HEK293 (cell line): Measurements from ENCODE around the gene CCDC85C.

ENCODE experiments used
- CTCF ChIA-PET: fragments of 350-600 bp; formaldehyde crosslinking; extraction: SDS; loops from one replicate; lab custom pipeline; 2021; ENCODE audit warnings: antibody characterized with exemption; lab: Yijun Ruan, JAX
- POLR2A ChIA-PET: fragments of 300-600 bp; formaldehyde crosslinking; extraction: SDS; loops from one replicate; lab custom pipeline; 2020; ENCODE audit warnings: antibody characterized with exemption, inconsistent platforms; lab: Yijun Ruan, JAX
- H3K27ac ChIP-seq: fragments of 200-500 bp; sonication (Bioruptor generic); 2 replicates; pipeline ENCODE4 v1.5.1; 2014; ENCODE audit warnings: low read depth, low read length, control low read depth, inconsistent platforms; ENCODE audit errors: extremely low read depth
- H3K36me3 ChIP-seq, 2 experiments: fragments of 200-500 bp in 1 of 2; sonication (Bioruptor generic) in 1 of 2; 1 replicate in 1 of 2; 2 replicates in 1 of 2; pipeline ENCODE4 v1.5.1; 2014 to 2017; ENCODE audit warnings: inconsistent platforms in 2 of 2, low read length in 2 of 2; ENCODE audit not compliant: control insufficient read depth in 2 of 2, insufficient read depth in 1 of 2
- H3K4me1 ChIP-seq: fragments of 200-500 bp; sonication (Bioruptor generic); 2 replicates; pipeline ENCODE4 v1.5.1; 2014; ENCODE audit warnings: mild to moderate bottlenecking, low read length, inconsistent platforms; ENCODE audit not compliant: control insufficient read depth, insufficient read depth
- H3K4me3 ChIP-seq: 2 replicates; pipeline ENCODE4 v1.5.1; 2011; ENCODE audit warnings: low read depth, mild to moderate bottlenecking, control low read depth, low read length, moderate library complexity
- H3K9me3 ChIP-seq: fragments of 200-500 bp; sonication (Bioruptor generic); 2 replicates; pipeline ENCODE4 v1.5.1; 2014; ENCODE audit warnings: low read depth, low read length, inconsistent platforms; ENCODE audit not compliant: control insufficient read depth, insufficient read depth
- AEBP2 ChIP-seq: fragments of 450-650 bp; formaldehyde crosslinking; IDR thresholded peaks from 2 replicates; pipeline ENCODE4 v1.5.1; 2016; ENCODE audit warnings: missing biosample characterization, missing genetic modification characterization, borderline replicate concordance
- CTCF ChIP-seq: fragments of 450-650 bp; formaldehyde crosslinking; IDR thresholded peaks from 2 replicates; pipeline ENCODE4 v1.5.1; 2016; ENCODE audit warnings: missing biosample characterization, missing genetic modification characterization
- GLIS2 ChIP-seq: fragments of 450-650 bp; formaldehyde crosslinking; IDR thresholded peaks from 2 replicates; pipeline ENCODE4 v1.5.1; 2016; ENCODE audit warnings: missing biosample characterization, missing genetic modification characterization
- IKZF3 ChIP-seq: fragments of 450-650 bp; IDR thresholded peaks from 2 replicates; pipeline ENCODE4 v1.5.0; 2018; ENCODE audit warnings: missing biosample characterization, mild to moderate bottlenecking, missing genetic modification characterization, moderate library complexity
- KLF7 ChIP-seq: fragments of 450-650 bp; formaldehyde crosslinking; IDR thresholded peaks from 2 replicates; pipeline ENCODE4 v1.5.1; 2016; ENCODE audit warnings: missing biosample characterization, missing genetic modification characterization, borderline replicate concordance
- MYNN ChIP-seq: fragments of 450-650 bp; formaldehyde crosslinking; IDR thresholded peaks from 2 replicates; pipeline ENCODE4 v1.5.1; 2016; ENCODE audit warnings: missing biosample characterization, missing genetic modification characterization, borderline replicate concordance
- PBX3 ChIP-seq: sonication (generic); formaldehyde crosslinking; IDR thresholded peaks from 2 replicates; pipeline ENCODE4 v1.8.1; 2022; ENCODE audit warnings: mild to moderate bottlenecking, moderate library complexity, missing genetic modification reagents
- SCRT2 ChIP-seq: fragments of 450-650 bp; formaldehyde crosslinking; IDR thresholded peaks from 2 replicates; pipeline ENCODE4 v1.5.1; 2016; ENCODE audit warnings: missing biosample characterization, missing genetic modification characterization
- ZBTB17 ChIP-seq: fragments of 450-650 bp; formaldehyde crosslinking; IDR thresholded peaks from 2 replicates; pipeline ENCODE4 v1.5.1; 2016; ENCODE audit warnings: missing biosample characterization, missing genetic modification characterization
- ZNF138 ChIP-seq: fragments of 450-650 bp; formaldehyde crosslinking; IDR thresholded peaks from 2 replicates; pipeline ENCODE4 v1.5.1; 2016; ENCODE audit warnings: missing biosample characterization, missing genetic modification characterization, borderline replicate concordance
- ZNF169 ChIP-seq: fragments of 450-650 bp; formaldehyde crosslinking; IDR thresholded peaks from 2 replicates; pipeline ENCODE4 v1.5.1; 2016; ENCODE audit warnings: missing biosample characterization, missing genetic modification characterization
- ZNF266 ChIP-seq: fragments of 450-650 bp; formaldehyde crosslinking; IDR thresholded peaks from 2 replicates; pipeline ENCODE4 v1.5.1; 2016; ENCODE audit warnings: missing biosample characterization, missing genetic modification characterization, low read depth
- ZNF561 ChIP-seq: fragments of 450-650 bp; IDR thresholded peaks from 2 replicates; pipeline ENCODE4 v1.5.1; 2018; ENCODE audit warnings: missing biosample characterization, missing genetic modification characterization, borderline replicate concordance
- ZNF571 ChIP-seq: fragments of 450-650 bp; formaldehyde crosslinking; IDR thresholded peaks from 2 replicates; pipeline ENCODE4 v1.5.0; 2017; ENCODE audit warnings: missing biosample characterization, missing genetic modification characterization
- ZNF585B ChIP-seq: fragments of 450-650 bp; formaldehyde crosslinking; IDR thresholded peaks from 2 replicates; pipeline ENCODE4 v1.5.1; 2016; ENCODE audit warnings: missing biosample characterization, missing genetic modification characterization
- ZNF600 ChIP-seq: fragments of 450-650 bp; formaldehyde crosslinking; IDR thresholded peaks from 2 replicates; pipeline ENCODE4 v1.5.1; 2016; ENCODE audit warnings: missing biosample characterization, missing genetic modification characterization
- ZNF624 ChIP-seq: fragments of 450-650 bp; formaldehyde crosslinking; IDR thresholded peaks from 2 replicates; pipeline ENCODE4 v1.5.1; 2017; ENCODE audit warnings: missing biosample characterization, missing genetic modification characterization
- ZNF707 ChIP-seq: fragments of 450-650 bp; formaldehyde crosslinking; IDR thresholded peaks from 2 replicates; pipeline ENCODE4 v1.5.1; 2016; ENCODE audit warnings: missing biosample characterization, missing genetic modification characterization
- ZNF76 ChIP-seq: fragments of 450-650 bp; formaldehyde crosslinking; IDR thresholded peaks from 2 replicates; pipeline ENCODE4; 2016; ENCODE audit warnings: low read depth, missing biosample characterization, missing genetic modification characterization, borderline replicate concordance
- ZXDB ChIP-seq: fragments of 450-650 bp; formaldehyde crosslinking; IDR thresholded peaks from 2 replicates; pipeline ENCODE4 v1.5.1; 2016; ENCODE audit warnings: missing biosample characterization, missing genetic modification characterization
- TF ChIP-seq, protein P1 (sequence below): fragments of 450-650 bp; formaldehyde crosslinking; IDR thresholded peaks from 2 replicates; pipeline ENCODE4; 2016; ENCODE audit warnings: missing biosample characterization, missing genetic modification characterization
- TF ChIP-seq, protein P2 (sequence below): fragments of 450-650 bp; formaldehyde crosslinking; IDR thresholded peaks from 2 replicates; pipeline ENCODE4 v1.5.1; 2016; ENCODE audit warnings: missing biosample characterization, missing genetic modification characterization

CCDC85C gene

DNA sequence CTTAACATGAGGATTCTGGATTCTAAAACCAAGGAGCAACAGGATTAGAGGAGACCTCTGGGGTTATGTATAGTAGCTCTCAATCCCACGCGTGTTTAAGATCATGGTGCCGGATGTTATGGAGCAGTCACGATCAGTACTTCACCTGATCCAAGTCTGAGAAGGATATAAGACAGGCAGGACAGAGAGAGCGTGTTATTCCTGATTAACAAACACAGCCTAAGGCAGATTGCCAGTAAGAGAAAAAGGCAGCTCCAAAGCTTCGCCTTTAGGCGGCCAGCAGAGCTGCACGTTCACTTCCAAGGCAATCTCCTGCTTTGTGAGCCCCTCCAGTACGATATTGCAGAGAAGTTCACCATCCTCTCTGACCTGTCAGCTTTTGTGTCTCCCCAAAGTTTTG, 128.8 kb downstream of the CCDC85C start:
- POLR2A ChIA-PET: no interaction called here
- peaks cover 21% of the 10 kb centered on the region for H3K4me1 ChIP-seq
- no peak overlapping the region for H3K4me3 ChIP-seq
- CTCF ChIA-PET: interaction anchor here (0.9 to 1.0 kb wide), 3 partner anchors 13 to 424 kb away, joined by 3 to 4 read pairs (median 3); no protein-coding TSS in a partner anchor
- no peaks in the 10 kb centered on the region for H3K36me3 ChIP-seq
- no peak overlapping the region for H3K27ac ChIP-seq
- H3K9me3 ChIP-seq: no peaks in the 10 kb centered on the region
- peak; percentile 29; the same call in 1 of the 2 replicates for TF ChIP-seq IKZF3 (tag by site-specific recombination)
- peak; percentile 86 for TF ChIP-seq ZNF600 (tag by site-specific recombination)
- 0 out of 2 replicates have a peak, but pooled peaks have one; percentile 9 for TF ChIP-seq SCRT2
- TF ChIP-seq ZXDB (tag by site-specific recombination): no peak
- TF ChIP-seq ZNF571 (tag by site-specific recombination): no peak
- TF ChIP-seq, protein P1, sequence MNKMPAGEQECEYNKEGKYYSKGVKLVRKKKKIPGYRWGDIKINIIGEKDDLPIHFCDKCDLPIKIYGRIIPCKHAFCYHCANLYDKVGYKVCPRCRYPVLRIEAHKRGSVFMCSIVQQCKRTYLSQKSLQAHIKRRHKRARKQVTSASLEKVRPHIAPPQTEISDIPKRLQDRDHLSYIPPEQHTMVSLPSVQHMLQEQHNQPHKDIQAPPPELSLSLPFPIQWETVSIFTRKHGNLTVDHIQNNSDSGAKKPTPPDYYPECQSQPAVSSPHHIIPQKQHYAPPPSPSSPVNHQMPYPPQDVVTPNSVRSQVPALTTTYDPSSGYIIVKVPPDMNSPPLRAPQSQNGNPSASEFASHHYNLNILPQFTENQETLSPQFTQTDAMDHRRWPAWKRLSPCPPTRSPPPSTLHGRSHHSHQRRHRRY: no peak
- TF ChIP-seq ZNF585B: no peak
- TF ChIP-seq CTCF: no peak
- TF ChIP-seq ZNF266: no peak
- no peak for TF ChIP-seq ZNF169 (tag by site-specific recombination)
- TF ChIP-seq ZNF76 (tag by site-specific recombination): no peak
- TF ChIP-seq MYNN: no peak
- no peak for TF ChIP-seq ZNF138 (tag by site-specific recombination)
- TF ChIP-seq ZNF707: no peak
- no peak for TF ChIP-seq PBX3 (CRISPR knock-in tag)
- TF ChIP-seq GLIS2 (tag by site-specific recombination): no peak
- no peak for TF ChIP-seq ZNF624 (tag by site-specific recombination)
- TF ChIP-seq AEBP2 (tag by site-specific recombination): no peak
- TF ChIP-seq, protein P2, sequence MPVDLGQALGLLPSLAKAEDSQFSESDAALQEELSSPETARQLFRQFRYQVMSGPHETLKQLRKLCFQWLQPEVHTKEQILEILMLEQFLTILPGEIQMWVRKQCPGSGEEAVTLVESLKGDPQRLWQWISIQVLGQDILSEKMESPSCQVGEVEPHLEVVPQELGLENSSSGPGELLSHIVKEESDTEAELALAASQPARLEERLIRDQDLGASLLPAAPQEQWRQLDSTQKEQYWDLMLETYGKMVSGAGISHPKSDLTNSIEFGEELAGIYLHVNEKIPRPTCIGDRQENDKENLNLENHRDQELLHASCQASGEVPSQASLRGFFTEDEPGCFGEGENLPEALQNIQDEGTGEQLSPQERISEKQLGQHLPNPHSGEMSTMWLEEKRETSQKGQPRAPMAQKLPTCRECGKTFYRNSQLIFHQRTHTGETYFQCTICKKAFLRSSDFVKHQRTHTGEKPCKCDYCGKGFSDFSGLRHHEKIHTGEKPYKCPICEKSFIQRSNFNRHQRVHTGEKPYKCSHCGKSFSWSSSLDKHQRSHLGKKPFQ (tag by site-specific recombination): no peak
- peak; percentile 68 for TF ChIP-seq ZBTB17
- no peak for TF ChIP-seq KLF7 (tag by site-specific recombination)
- 0 out of 2 replicates have a peak, but pooled peaks have one; percentile 21 for TF ChIP-seq ZNF561 (tag by site-specific recombination)
